GM11168 (cell line): ENCODE results near the gene GSTT2B.

Source experiments
- in situ Hi-C: fragments of 300-500 bp; cut with MboI; formaldehyde crosslinking; loops from one replicate; pipeline ENCODE4 v1.12.0; 2022; ENCODE audit warnings: low sequenced_read_pairs; ENCODE audit not compliant: unreplicated experiment

Gene GSTT2B

DNA sequence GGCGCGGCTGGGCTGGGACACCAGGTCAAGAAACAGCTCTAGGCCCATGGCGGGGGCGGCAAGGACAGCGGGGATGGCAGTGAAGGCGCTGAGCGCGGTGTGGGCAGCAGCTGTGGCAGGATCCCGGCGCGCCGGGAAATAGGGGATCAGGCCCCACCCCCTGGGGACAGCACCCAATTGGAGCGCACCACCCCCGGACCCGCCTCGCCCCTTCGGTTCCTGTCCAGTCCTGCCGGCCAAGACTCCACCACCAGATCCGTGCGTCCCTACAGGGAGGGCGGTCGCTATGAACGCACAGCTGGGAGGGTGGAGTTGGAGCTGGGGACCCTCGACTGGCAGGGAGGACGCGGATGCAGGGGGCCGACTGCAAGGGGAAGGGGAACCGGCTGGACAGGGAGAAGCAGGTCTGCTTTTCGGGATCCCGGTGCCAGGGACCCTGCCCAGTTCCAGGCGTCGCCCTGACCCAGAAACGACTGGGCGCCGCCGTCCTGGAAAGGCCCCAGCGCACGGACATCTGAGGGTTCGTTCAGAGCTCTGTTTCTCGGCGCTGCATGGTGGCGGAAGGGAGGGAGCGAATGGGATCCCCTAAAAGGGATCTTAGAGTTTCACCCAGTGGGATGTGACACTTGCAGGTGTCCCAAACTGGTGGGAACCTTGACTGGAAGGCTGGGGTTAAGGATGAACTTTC, at the start of gene GSTT2B:
TSS of gene GSTT2B (minus strand) at position 112 of the 688 bp plus-strand sequence. CDS start at position 48, 64 bp downstream.
- in situ Hi-C loops, result loop anchor here (10.0 kb wide), 1 partner anchor 46 kb away; no protein-coding TSS in a partner anchor

GRCh38 chr22:24010018-24010391, 49.0 kb upstream of the GSTT2B start:
- in situ Hi-C loops, result no loop called here

DNA sequence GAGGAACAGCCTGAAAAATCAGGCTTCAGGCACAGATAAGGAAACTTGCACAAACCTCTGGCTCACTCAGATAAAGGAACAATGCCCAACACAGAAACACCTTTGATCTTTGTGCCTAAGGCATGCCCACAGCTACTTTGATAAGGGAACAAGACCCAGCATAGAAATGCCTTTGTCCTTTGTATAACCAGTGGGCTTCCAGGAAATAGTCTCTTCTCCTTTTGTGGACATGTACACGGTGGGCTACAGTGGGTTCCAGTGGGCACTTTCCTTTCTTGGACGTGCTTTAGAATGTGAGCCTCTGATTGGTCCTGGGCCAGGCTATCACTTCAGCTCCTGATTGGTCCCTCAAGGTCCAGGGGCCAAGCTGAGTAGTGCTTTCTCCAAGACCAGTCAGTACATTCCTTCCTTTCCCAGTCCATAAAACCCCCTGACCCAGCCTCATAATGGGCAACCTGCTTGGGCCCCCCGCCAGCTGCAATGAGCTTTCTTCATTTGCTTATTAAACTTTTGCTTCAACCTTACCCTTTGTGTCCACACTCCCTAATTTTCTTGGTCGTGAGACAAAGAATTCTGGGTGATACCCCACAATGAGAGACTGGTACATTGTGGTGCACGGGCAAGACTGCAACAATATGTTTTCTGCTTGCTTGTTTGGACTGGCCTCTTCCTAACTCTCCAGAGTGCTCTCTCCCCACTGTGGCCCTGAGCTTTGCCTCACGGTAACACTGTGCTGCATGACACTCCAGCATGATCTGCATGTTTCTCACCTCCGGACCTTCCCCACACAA, 48.4 kb upstream of the GSTT2B start:
- in situ Hi-C loops, result no loop called here

DNA sequence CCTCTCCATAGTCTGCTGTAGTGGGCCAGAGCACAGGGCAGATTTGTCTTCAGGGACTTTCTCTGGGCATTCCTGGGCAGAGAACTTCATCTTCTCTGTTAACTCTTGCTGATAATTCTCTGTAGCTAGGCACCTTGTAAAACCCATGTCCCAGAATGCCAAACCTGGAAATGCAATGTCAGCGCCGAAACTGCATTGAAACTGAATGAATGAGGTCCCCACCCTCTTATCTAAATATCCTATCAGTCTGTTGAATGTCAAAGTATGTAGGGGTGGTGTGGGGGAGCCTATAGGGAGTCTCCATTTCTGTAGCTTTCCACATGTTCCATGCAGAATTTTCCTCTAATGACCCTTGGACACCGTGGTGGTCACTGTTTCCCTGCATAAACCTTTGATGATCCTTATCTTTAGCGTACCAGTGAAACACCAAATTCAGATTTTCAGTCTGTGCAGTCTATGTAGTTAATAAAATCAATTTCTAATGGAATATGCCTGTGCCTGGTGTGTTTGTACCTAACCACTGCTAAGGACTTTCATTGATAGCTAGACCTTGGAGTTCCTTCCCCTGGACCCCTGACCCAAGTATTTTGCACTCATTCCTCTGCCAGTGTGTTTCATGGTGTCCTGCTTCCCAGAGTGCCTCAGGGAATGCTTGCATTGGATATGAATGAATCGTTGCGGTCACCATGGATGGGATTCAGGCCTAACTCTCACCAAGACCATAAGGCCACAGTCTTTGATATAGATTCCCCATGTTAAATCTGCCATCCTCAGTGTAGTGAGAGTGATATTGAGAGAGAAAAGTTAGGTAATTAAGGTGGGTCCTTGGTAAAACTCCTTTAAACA, 47.6 kb upstream of the GSTT2B start:
- in situ Hi-C loops, result no loop called here

DNA sequence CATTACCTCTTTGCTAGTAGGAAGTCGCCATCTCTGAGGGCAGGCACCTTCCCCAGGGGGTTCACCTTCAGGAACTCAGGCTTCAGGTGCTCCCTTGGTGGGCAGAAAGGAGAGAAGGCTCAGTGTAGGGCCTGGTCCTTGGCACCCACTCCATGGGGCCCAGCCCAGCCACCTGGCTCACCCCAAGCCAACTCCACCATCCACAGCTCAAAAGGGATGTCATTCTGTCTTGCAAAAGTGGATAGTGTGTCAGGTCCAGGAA, 47.0 kb upstream of the GSTT2B start:
- in situ Hi-C loops, result no loop called here

- in situ Hi-C loops, result no loop called here
These were observed 46.4 kb upstream of the GSTT2B start for GRCh38 chr22:24007253-24008021.

DNA sequence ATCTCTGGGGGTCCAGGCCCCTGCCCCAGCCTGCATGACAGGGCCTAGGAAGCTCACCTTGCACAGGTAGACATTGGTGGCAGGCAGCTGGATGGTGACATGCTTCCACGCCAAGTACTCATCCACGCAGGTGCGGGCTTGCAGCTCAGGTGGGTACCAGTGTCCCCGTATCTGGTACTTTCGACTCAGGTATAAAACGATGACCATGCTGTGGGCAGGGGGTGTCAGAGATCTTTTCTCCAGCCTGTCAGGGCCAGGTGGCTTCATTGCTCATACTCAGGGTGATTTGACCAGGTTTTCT, 45.9 kb upstream of the GSTT2B start:
- in situ Hi-C loops, result no loop called here

GRCh38 chr22:24006207-24006913, 45.4 kb upstream of the GSTT2B start:
- in situ Hi-C loops, result no loop called here

GRCh38 chr22:24005201-24005600, 44.2 kb upstream of the GSTT2B start, which contains the start of gene GSTT4:
Gene GSTT4, minus strand, starts transcription at chr22:24005453. Its CDS starts 97 bp downstream, at chr22:24005356.
- in situ Hi-C loops, result no loop called here

- in situ Hi-C loops, result no loop called here
These were observed 42.9 kb upstream of the GSTT2B start for GRCh38 chr22:24003887-24004286.

- in situ Hi-C loops, result no loop called here
These were observed 41.9 kb upstream of the GSTT2B start for GRCh38 chr22:24002851-24003250.

DNA sequence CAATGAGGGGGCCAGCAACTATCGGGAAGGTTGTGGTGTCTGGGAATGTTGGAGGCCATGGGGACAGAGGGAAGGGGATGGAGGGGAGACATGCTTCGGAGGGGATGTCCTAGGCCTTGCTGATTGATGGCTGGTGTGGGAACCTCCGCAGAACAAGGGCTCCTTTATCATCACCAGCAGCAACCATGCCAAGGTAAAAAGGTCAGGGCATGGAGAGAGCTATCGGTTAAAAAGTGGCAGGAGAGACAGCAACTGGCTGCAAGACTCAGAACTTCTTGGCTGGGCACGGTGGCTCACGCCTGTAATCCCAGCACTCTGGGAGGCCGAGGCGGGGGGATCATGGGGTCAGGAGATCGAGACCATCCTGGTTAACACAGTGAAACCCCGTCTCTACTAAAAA, 41.3 kb upstream of the GSTT2B start:
- in situ Hi-C loops, result no loop called here

- in situ Hi-C loops, result no loop called here
These were observed 40.3 kb upstream of the GSTT2B start for GRCh38 chr22:24001314-24001713.

DNA sequence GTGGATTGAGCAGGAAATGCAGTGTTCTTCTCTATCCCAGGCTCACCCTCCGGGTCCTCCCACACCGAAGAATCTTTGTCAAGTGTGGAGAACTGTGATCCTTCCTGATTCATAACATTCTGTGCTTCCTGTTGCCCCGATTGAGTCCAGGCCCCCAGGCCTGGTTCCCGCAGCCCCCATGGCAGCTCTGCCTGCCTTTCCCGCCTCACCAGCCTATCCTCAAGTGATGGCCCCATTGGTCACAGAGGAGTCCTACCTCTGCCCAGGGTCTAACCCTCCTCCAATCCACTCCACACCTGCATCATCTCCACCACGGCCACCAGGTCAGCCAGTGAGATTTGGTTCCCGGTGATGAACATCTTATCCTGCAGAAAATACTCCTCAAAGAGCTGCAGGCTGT, 38.8 kb upstream of the GSTT2B start:
- in situ Hi-C loops, result loop anchor here (25.0 kb wide), 1 partner anchor 163 kb away; no protein-coding TSS in a partner anchor

GRCh38 chr22:23997092-23997491, 36.1 kb upstream of the GSTT2B start:
- in situ Hi-C loops, result loop anchor here (25.0 kb wide), 1 partner anchor 165 kb away; no protein-coding TSS in a partner anchor

GRCh38 chr22:23993581-23994177, 32.7 kb upstream of the GSTT2B start:
- in situ Hi-C loops, result loop anchor here (25.0 kb wide), 1 partner anchor 169 kb away; no protein-coding TSS in a partner anchor

GRCh38 chr22:23993080-23993479, 32.1 kb upstream of the GSTT2B start:
- in situ Hi-C loops, result loop anchor here (25.0 kb wide), 1 partner anchor 169 kb away; no protein-coding TSS in a partner anchor

DNA sequence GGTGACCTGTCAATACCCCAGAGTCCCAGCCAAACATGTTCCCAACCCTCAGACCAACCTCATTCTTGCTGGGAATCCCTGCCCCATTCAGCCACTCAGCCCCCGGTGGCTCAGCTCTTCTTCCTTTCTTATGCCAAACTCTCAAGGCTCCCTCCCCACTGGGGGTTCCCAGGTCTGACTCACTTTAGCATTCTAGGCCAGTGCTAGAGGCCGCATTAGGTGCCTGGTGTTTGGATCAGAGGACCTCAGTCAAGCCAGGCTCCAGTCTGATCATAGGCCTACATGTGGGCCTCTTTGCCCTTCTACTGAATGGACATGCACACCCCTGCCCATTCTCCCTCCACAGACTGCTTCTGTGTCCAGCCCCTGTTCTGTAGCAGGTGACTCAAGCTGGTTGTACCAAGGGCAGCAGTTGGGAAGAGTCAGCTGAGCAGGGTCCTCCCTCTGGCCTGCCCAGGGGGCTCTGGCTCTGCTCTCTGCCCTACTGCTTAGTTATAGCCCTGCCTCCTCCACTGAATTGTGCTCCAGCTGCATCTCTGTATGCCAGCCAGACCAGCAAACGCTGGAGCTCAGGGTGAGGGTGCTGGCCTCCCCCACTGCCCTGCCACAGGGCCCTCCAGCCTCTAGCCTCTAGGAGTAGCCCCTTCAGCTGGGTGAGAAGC, 28.7 kb upstream of the GSTT2B start:
- in situ Hi-C loops, result loop anchor here (5.0 to 25.0 kb wide), 2 partner anchors 37 to 173 kb away; no protein-coding TSS in a partner anchor
